Hematopoietic multipotent progenitor cell treated with erythropoietin and hydrocortisone succinate and interleukin-3 and kit ligand, for 17 days (in vitro differentiated cells): ENCODE data around the gene C2CD2.
"Not testable (repeated sequence)": the region's sequence is repeated elsewhere in the genome, so short reads cannot be mapped to it uniquely, and the experiment has no call there.

Experiments used
- DNase-seq: peaks from one replicate; pipeline ENCODE4 v3.0.0-alpha.2; 2015; ENCODE audit warnings: low spot score

The C2CD2 gene

GRCh38 chr21:41974752-41975053, 20.9 kb upstream of the C2CD2 start:
- no peak for DNase-seq

DNA sequence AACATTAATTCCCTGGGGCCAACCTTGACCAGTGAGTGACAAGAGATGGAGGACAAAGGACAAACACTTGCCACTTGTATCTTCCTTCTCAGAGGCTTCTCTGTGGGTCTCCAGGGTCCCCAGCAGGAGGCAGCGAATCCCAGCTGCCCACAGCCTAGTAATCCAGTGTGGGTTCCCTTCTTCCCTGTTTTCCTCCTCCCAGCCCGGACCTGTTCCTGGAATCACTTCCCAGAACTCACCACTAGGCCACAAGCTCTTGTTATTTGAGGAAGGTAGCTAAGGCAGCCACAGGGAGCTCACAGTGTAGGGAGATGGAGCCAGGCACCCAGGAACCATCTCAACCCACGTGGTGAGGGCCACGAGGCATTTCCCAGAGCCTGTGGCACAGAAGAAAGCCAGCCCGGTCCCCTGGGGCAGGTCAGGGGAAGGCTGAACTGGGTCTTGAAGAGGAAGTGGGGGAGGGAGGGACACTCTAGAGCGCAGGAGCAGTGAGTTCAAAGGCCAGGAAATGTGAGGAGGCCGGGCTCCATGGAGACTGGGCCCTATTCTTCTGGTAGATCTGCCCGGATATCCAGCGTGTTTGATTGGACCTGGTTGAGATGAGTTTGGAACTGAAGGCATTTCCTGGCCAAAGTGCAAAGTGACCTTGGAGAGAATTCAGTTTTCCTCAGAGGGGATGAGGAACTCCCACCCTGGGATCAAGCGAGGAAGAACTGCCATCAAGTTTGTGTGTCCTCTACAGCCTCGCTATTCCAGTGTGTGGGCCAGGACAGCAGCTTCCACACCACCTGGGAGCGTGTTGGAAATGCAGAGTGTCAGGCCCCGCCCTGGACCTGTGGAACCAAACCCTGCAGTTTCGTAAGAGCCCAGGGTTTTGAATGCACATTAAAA, 20.3 kb upstream of the C2CD2 start:
- DNase-seq, result no peak

DNA sequence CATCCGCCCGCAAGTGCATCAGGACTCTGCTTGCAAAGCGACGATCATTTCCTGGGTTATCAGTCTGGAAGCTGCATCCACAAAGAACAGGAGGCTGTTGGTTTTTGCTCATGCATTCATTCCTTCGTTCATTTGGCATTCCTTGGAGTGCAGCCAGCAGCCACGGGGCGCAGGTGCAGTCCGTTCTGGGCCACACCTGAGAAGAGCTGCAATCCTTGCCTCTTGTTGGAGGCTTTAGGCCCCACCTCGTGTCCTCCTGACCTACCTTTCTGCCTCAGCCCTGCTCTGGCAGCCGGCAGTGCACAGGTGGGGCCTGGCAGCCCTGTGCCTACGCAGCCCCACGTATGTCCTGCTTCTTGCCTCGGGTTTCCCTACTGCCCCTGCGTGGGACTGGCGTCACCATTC, 19.6 kb upstream of the C2CD2 start:
- DNase-seq, result no peak

DNA sequence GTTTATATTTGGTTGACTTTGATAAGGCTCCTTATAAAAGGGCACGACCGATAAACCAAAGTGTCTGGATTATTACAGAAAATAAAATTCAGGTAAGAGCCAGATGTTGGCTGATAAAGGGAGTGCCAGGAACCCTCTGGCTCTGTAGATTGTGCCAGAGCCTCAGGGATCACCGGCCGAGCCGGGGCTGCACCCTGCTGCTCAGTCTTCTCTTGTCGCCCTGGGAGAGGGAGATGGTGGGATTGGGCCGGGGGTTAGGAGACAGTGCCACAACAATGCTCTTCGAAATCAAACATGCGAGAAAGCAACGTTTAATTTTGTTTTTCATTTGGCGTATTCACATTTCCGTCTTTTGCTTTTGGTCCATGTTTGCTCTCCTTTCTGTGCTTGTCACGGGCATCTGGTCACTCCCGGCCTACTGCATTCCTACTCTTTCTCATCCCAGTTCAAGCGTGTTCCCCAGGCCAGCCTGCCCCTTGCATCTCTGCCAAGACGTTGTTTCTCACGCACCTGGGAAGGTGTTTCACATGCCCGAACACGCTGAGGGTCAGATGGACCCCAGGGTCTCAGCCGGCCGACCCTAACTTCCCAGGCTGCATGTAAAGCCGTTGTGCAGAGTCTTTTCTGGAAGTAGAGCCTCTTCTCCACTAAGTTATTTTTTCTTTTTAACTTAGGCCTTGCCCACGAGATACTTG, 18.8 kb upstream of the C2CD2 start:
- no peak for DNase-seq

DNA sequence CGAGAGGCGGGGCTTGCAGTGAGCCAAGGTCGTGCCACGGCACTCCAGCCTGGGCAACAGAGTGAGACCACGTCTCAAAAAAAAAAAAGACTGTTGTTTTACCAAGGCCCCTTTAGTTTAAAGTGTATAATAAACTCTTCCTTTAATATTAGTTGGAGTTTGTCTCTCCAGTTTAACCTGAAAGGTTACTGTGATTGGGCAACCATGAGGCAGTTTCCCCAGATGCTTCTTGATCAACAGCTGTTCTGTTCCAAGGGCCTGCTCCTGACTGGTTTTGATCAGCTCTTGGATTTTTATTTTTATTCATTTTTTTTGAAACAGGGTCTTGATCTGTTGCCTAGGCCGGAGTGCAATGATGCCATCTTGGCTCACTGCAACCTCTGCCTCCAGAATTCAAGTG, 18.1 kb upstream of the C2CD2 start:
- no peak for DNase-seq

DNA sequence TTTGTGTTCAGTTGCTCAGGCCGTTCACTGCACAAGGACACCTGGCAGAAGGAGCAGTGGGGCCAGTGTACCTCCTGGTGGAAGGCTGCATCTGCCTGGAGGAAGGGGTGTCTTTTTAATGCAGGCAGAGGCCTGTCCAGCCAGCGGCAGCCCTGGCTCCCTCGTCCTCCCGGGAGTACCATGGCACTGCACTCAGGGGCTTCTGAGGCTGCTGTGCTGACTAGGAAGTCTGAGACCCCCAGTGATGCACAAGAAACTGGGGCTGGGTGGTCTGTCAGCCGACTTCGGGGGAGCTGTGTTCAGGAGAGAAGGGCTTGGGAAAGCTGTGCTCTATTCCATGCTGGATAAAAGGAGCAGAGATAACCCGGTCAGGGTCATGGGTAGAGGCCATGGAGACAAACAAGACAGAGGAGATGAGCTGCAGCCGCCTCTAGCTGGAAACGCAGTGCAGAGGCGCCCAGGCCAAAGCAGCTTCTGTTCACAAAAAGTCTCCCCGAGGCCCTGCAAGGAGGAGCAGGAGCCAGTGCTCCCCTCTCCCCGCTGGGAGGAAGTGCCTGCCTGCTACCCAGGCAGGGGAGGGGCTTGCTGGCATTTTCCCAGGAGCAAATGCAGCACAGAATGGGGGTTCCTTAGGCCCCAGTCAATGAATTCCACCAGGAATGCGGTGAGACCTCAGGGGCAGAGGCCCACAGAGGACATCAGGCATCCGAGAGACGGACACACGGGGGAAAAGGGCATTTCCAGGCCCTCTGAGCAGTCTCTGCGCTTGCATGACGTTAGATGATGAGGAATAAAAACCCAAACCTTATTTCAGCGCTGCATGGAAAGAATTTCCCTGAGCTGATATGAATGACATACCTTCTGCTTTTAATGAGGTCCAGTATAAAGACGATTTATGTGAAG, 17.2 kb upstream of the C2CD2 start:
- no peak for DNase-seq

DNA sequence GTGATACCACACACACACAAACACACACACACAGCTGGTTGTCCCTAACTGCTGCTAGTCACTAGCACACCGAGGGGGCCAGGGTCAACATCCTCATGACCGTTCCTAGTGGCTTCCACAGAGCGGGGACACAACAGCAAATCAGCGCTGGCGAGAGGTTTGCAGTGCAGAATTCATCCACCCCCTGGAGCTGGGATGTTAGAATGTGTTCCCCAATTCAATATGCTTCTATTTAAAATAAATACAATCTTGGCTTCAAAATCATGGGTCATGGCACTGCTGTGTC, 16.2 kb upstream of the C2CD2 start:
- DNase-seq, result no peak

DNA sequence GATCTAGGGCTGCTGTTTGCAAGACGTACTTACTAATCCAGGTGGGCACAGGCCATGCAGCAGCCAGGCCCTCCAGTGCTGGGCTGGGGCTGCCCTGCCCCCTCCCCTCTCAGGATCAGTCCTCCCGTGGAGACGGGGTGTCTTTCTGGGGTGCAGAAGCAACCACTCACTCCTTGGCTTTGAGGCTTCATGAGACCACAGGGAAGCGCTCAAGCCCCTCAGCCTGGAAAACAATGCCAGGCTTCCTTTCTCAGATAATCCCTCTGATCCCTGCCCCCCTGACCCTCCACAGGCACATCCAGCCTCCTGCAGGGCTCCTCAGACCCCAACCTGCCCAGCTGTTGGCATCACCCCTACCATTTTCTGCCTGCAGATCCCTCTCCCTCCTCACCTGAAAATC, 13.9 kb upstream of the C2CD2 start:
- DNase-seq, result no peak

DNA sequence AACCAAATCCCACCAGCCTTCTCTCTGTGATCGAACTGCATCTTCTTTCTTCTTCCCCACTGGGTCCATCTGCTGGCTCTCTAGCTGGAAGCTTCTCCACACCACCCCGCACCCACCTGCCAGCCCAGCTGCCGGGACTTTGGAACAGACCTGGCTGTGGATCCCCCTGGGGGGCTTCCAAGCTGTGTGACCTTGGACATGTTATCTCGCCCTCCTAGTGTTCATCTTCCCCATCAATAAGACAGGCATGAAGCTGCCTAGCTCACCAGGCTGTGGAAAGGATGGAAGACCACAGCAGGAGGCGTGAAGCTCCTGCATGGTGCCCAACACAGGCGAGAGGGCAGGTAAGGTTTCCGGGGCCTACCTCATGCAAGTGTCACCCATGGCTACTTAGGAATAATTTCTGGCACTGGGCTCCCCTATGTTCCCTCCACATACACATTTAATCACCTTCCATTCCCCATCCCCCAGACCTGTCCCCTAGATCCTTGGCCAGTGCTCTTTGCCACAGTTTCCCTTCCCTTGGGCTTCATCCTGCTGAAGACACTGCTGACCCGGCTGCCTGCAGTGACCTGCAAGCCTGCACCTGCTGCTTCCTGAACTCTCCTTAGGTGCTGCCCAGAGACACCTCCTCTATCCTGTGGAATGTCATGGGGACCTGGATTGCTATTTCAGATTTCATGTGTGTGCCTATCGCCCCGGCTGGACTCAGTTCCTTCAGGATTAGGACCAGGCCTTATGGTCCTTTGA, 13.2 kb upstream of the C2CD2 start:
- DNase-seq, result no peak

GRCh38 chr21:41966041-41966833, 12.4 kb upstream of the C2CD2 start:
- no peak for DNase-seq

- DNase-seq, result no peak
Measured at GRCh38 chr21:41965461-41966013, 11.7 kb upstream of the C2CD2 start.

GRCh38 chr21:41965045-41965444, 11.2 kb upstream of the C2CD2 start:
- no peak for DNase-seq

- no peak for DNase-seq
Measured at GRCh38 chr21:41964171-41964570, 10.4 kb upstream of the C2CD2 start.

- DNase-seq, result no peak
Measured at GRCh38 chr21:41962425-41962966, 8.7 kb upstream of the C2CD2 start.

DNA sequence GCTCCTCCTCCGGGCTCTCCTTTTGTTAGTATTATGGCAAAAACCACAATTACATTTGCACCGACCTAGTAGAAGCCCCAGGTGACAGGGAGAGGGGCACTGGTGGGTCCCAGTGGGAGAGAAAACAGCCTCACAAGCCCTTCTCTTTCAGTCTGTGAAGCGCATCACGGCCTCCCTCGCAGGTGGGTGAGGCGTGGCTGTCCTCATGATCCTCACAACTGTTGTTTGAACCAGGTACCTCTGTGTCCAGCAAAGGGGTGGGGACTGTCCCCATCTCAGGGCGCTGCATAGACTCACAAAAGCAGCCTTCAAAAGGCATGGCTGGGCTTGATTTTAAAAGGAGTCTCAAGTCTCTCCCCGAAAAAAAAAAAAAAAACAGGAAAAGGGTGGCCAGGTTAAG, 7.9 kb upstream of the C2CD2 start:
- DNase-seq, result no peak

DNA sequence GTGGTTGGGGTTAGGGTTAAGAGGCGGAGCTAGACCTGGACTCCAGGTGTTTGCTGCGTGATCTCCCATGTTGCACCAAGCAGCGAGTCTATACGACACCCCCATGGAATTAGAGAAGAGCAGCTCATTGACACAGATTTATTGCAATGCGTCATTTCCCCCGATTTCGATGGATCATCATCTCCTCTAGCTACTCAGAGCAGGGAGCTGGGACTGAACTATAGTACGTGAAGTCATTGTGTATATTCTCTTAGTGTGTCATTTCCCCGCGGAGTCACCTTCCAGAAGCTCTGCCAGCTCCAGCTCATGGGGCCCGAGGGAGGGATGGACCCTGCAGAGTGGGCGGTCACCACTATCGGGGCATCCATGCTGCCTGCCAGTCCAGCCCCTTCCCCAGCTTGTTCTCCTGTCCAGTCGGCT, 7.5 kb upstream of the C2CD2 start:
- DNase-seq, result no peak

- DNase-seq, result no peak
Measured at GRCh38 chr21:41960386-41960785, 6.6 kb upstream of the C2CD2 start.

GRCh38 chr21:41959697-41960096, 5.9 kb upstream of the C2CD2 start:
- DNase-seq, result not testable (repeated sequence)

GRCh38 chr21:41958886-41959563, 5.2 kb upstream of the C2CD2 start:
- no peak for DNase-seq
